Caco-2 (cell line): ENCODE measurements around the gene NUP58. TPM values are rescaled to one million over a fixed set of nuclear protein-coding genes. Genes with fewer than 3 reads are reported as not detected.

Experiments used
- BruUV-seq: library from RNA; stranded (reverse); fragments of 400-500 nt; replicated peaks from 2 replicates; lab custom pipeline; 2021; lab: Mats Ljungman, UMichigan
- CTCF ChIA-PET: fragments of 300-600 bp; sonication (Branson Sonifier 250); formaldehyde crosslinking; loops from one replicate; lab custom pipeline; 2022; ENCODE audit warnings: antibody characterized with exemption; lab: Charles Lee
- POLR2A ChIA-PET: fragments of 300-600 bp; sonication (Branson Sonifier 250); formaldehyde crosslinking; loops from one replicate; lab custom pipeline; 2022; ENCODE audit warnings: antibody characterized with exemption; lab: Charles Lee
- DNase-seq, 2 experiments: peaks; one replicate each; pipeline versions ENCODE4 v3.0.0 to v3.0.0-alpha.2; 2020 to 2022
- H3K27me3 ChIP-seq: replicated peaks from 2 replicates; pipeline ENCODE4 v1.6.0; 2011; ENCODE audit warnings: low read length; ENCODE audit not compliant: control insufficient read depth, insufficient read depth
- H3K36me3 ChIP-seq: 2 replicates; pipeline ENCODE4 v1.5.1; 2011; ENCODE audit warnings: low read length; ENCODE audit not compliant: control insufficient read depth, insufficient read depth
- H3K4me1 ChIP-seq: fragments of 250-450 bp; sonication (Bioruptor Pico); 2 replicates; pipeline ENCODE4 v1.5.1; 2020; ENCODE audit warnings: mild to moderate bottlenecking
- H3K4me3 ChIP-seq: 2 replicates; pipeline ENCODE4 v1.5.1; 2011; ENCODE audit warnings: low read depth, mild to moderate bottlenecking, control low read depth, low read length
- H3K9me3 ChIP-seq: fragments of 250-450 bp; sonication (Bioruptor Pico); 2 replicates; pipeline ENCODE4 v1.5.1; 2020; ENCODE audit warnings: mild to moderate bottlenecking, moderate library complexity
- H3K27ac Mint-ChIP-seq: one replicate; pipeline ENCODE4 v1.8.0; 2022; ENCODE audit warnings: mixed read lengths; ENCODE audit not compliant: unreplicated experiment
- H3K27me3 Mint-ChIP-seq: one replicate; pipeline ENCODE4 v1.8.0; 2022; ENCODE audit warnings: mixed read lengths; ENCODE audit not compliant: insufficient read depth, unreplicated experiment
- H3K36me3 Mint-ChIP-seq: one replicate; pipeline ENCODE4 v1.8.0; 2022; ENCODE audit warnings: mild to moderate bottlenecking, mixed read lengths; ENCODE audit not compliant: insufficient read depth, unreplicated experiment
- H3K4me1 Mint-ChIP-seq: one replicate; pipeline ENCODE4 v1.8.0; 2022; ENCODE audit warnings: low read depth, mixed read lengths; ENCODE audit not compliant: unreplicated experiment
- H3K4me3 Mint-ChIP-seq: one replicate; pipeline ENCODE4 v1.8.0; 2022; ENCODE audit warnings: mild to moderate bottlenecking, moderate library complexity, mixed read lengths; ENCODE audit not compliant: unreplicated experiment
- H3K9me3 Mint-ChIP-seq: one replicate; pipeline ENCODE4 v1.8.0; 2022; ENCODE audit warnings: mixed read lengths; ENCODE audit not compliant: unreplicated experiment
- intact Hi-C: fragments of 100-400 bp; cut with micrococcal nuclease; formaldehyde crosslinking; loops from one replicate; pipeline ENCODE4 v1.10.0; 2022; ENCODE audit not compliant: unreplicated experiment
- total RNA-seq: library from RNA; stranded (reverse); gene quantifications from 2 replicates; pipeline ENCODE4 v1.2.3, GENCODE V29; 2022
- TF ChIP-seq, protein P1 (sequence below), 2 experiments: fragments of 200-600 bp in 1 of 2; IDR thresholded peaks; 1 replicate in 1 of 2; 2 replicates in 1 of 2; pipeline versions ENCODE4 v1.5.1 to v1.8.0; 2011 to 2022; ENCODE audit warnings: antibody characterized with exemption in 1 of 2, control low read depth in 1 of 2, inconsistent platforms in 1 of 2, low read depth in 1 of 2, low read length in 1 of 2, mild to moderate bottlenecking in 1 of 2, moderate library complexity in 1 of 2; ENCODE audit not compliant: insufficient read depth in 1 of 2, severe bottlenecking in 1 of 2, unreplicated experiment in 1 of 2

The NUP58 gene
- total RNA-seq, 1 experiment from 2014 or later: 66.4 TPM

DNA sequence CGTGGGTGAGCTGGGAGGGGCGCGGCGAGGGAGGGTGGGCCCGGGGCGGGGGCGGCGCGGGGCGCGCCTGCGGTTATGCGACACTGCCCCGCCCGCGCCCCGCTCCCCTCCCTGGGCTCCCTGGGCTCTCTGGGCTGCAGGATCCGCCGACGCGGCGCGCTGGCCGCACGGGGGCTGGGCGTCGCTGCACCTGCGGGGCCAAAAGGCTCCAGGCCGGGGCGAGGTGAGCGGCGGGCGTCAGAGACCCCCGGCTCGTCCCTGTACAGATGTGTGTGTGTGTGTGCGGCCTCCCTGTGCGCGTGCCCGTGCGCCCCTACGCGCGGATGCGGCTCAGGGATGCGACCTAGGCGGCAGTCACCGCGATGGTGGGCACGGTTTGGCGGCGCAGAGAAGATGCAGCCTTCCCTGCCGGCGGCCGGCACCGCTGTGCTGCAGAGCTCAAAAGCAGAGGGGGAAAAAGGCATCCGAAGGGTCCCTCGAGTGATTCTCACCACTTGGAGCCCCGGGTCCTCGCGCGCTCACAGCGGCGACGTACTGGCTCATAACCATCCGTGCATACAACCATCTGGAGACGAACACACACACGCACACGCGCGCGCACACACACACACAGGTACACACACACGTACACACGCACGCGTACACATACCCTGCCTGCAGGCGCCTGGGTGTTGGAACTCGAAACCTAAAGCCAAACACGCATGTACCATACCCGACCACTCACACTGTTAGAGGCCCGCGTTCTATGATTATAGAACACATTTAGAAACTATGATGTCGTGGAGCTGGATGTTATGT, 71.1 kb downstream of the NUP58 start:
- H3K36me3 Mint-ChIP-seq: no peaks in the 10 kb centered on the region
- no peak overlapping the region for H3K4me3 Mint-ChIP-seq
- H3K4me1 Mint-ChIP-seq: no peaks in the 10 kb centered on the region
- intact Hi-C loops: no loop called here
- ChIA-PET POLR2A (no interaction called here), CTCF (no interaction called here)
- Histone ChIP-seq H3K4me1 (no peaks in the 10 kb centered on the region), H3K27me3 (no peaks in the 10 kb centered on the region; the same call in 1 of the 2 replicates), H3K4me3 (no peak overlapping the region), H3K36me3 (no peaks in the 10 kb centered on the region), H3K9me3 (no peaks in the 10 kb centered on the region)
- H3K9me3 Mint-ChIP-seq: no peaks in the 10 kb centered on the region
- TF ChIP-seq, protein P1, sequence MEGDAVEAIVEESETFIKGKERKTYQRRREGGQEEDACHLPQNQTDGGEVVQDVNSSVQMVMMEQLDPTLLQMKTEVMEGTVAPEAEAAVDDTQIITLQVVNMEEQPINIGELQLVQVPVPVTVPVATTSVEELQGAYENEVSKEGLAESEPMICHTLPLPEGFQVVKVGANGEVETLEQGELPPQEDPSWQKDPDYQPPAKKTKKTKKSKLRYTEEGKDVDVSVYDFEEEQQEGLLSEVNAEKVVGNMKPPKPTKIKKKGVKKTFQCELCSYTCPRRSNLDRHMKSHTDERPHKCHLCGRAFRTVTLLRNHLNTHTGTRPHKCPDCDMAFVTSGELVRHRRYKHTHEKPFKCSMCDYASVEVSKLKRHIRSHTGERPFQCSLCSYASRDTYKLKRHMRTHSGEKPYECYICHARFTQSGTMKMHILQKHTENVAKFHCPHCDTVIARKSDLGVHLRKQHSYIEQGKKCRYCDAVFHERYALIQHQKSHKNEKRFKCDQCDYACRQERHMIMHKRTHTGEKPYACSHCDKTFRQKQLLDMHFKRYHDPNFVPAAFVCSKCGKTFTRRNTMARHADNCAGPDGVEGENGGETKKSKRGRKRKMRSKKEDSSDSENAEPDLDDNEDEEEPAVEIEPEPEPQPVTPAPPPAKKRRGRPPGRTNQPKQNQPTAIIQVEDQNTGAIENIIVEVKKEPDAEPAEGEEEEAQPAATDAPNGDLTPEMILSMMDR (IDR thresholded peaks at IDR 0.05; ENCODE audit: insufficient read depth in 1 of 2, low read depth in 1 of 2, low read length in 1 of 2, severe bottlenecking in 1 of 2, unreplicated experiment in 1 of 2): no peak
- DNase-seq: no peak
- no TSS peak for BruUV-seq
- peaks cover 14% of the 10 kb centered on the region for H3K27me3 Mint-ChIP-seq
- H3K27ac Mint-ChIP-seq: no peak overlapping the region

DNA sequence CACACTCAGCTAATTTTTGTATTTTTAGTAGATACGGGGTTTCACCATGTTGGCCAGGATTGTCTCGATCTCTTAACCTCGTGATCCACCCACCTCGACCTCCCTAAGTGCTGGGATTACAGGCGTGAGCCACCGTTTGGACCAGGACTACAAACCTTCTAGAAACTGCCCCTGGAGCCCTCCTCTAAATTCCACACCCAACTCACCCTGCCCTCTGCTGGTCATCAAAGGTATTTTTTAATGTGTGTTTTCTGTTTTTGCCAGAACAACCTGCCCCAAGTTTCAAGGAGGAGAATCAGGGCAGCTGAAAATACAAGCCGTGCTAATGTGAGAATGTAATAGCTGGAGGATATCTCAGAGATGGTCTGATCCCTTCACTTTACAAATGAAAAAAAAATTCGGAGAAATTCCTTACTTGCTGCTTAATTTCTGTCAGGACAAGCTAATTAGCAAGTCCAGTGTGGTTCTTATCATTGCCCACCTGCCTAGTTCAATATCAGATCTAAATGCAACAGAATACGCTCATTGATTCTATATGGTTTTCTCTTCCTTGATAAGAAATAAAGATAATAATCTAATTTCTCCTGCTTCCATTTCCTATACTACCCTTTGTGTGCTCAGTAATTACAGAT, 74.4 kb downstream of the NUP58 start:
- BruUV-seq: no TSS peak
- no peaks in the 10 kb centered on the region for H3K4me1 Mint-ChIP-seq
- peaks cover 14% of the 10 kb centered on the region for H3K27me3 Mint-ChIP-seq
- H3K4me3 Mint-ChIP-seq: no peak overlapping the region
- Histone ChIP-seq H3K4me3 (no peak overlapping the region), H3K27me3 (no peaks in the 10 kb centered on the region; the same call in 1 of the 2 replicates), H3K36me3 (no peaks in the 10 kb centered on the region), H3K9me3 (no peaks in the 10 kb centered on the region), H3K4me1 (no peaks in the 10 kb centered on the region)
- ChIA-PET POLR2A (no interaction called here), CTCF (interaction anchor here (0.6 kb wide), 2 partner anchors 582 to 665 kb away, joined by 3 to 4 read pairs; no protein-coding TSS in a partner anchor)
- H3K27ac Mint-ChIP-seq: no peak overlapping the region
- TF ChIP-seq, protein P1 (IDR thresholded peaks at IDR 0.05; ENCODE audit: insufficient read depth in 1 of 2, low read depth in 1 of 2, low read length in 1 of 2, severe bottlenecking in 1 of 2, unreplicated experiment in 1 of 2): peak; percentile 67 to 70
- no peaks in the 10 kb centered on the region for H3K36me3 Mint-ChIP-seq
- DNase-seq: peak; percentile 49 to 72
- no peaks in the 10 kb centered on the region for H3K9me3 Mint-ChIP-seq
- intact Hi-C loops: loop anchor here (1.0 kb wide), 1 partner anchor 109 kb away; no protein-coding TSS in a partner anchor

DNA sequence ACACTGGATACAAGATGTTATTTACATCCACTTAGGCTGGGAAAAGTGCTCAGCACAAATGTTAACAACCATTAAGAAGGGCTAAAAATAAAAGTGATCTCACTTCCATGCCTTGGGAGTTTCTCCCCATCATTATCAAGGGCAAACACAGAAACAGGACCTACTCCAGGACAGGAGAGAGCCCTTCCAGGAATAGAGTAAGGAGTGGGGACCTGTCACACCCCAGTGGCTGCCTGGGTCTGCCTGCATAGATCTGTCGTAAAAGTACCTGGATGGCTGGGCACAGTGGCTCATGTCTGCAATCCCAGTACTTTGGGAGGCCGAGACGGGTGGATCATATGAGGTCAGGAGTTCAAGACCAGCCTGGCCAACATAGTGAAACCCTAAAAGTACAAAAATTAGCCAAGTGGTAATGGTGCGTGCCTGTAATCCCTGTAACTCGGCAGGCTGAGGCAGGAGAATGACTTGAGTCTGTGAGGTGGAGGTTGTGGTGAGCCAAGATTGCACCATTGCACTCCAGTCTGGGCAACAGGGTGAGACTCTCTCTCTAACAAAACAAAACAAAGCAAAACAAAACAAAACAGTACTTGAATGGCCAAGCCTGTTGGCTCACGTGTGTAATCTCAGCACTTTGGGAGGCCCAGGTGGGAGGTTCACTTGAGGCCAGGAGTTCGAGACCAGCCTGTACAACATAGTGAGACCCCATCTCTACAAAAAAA, 76.0 kb downstream of the NUP58 start:
- no peak for DNase-seq
- H3K4me1 Mint-ChIP-seq: no peaks in the 10 kb centered on the region
- no peak overlapping the region for H3K27ac Mint-ChIP-seq
- H3K9me3 ChIP-seq: no peaks in the 10 kb centered on the region
- no peak overlapping the region for H3K4me3 Mint-ChIP-seq
- ChIA-PET CTCF (no interaction called here), POLR2A (no interaction called here)
- H3K36me3 ChIP-seq: no peaks in the 10 kb centered on the region
- no peaks in the 10 kb centered on the region for H3K36me3 Mint-ChIP-seq
- BruUV-seq: no TSS peak
- peaks cover 20% of the 10 kb centered on the region for H3K27me3 Mint-ChIP-seq
- no peaks in the 10 kb centered on the region for H3K9me3 Mint-ChIP-seq
- TF ChIP-seq, protein P1 (IDR thresholded peaks at IDR 0.05; ENCODE audit: insufficient read depth in 1 of 2, low read depth in 1 of 2, low read length in 1 of 2, severe bottlenecking in 1 of 2, unreplicated experiment in 1 of 2): no peak
- H3K27me3 ChIP-seq: no peaks in the 10 kb centered on the region; the same call in 1 of the 2 replicates
- intact Hi-C loops: no loop called here
- no peaks in the 10 kb centered on the region for H3K4me1 ChIP-seq
- no peak overlapping the region for H3K4me3 ChIP-seq
